ENCODE data around the gene MTG2. TPM values are rescaled to one million over a fixed set of nuclear protein-coding genes. Genes with fewer than 3 reads are reported as not detected.
A peak's percentile ranks its signal among the peaks of the same experiment; 100 is the strongest.

MTG2 gene
- total RNA-seq, 1 experiment from 2014 or later: 33.9 TPM

- Histone ChIP-seq H3K4me1 (ENCODE audit: insufficient read depth, low read length) (no peaks in the 10 kb centered on the region), H3K27ac (ENCODE audit: low read length) (no peak overlapping the region), H3K4me2 (ENCODE audit: low read length) (no peak overlapping the region), H2AFZ (ENCODE audit: low read length) (no peak overlapping the region), H3K36me3 (ENCODE audit: low read depth, low read length) (no peaks in the 10 kb centered on the region), H3K79me2 (ENCODE audit: low read length) (no peaks in the 10 kb centered on the region), H3K9ac (ENCODE audit: low read length) (no peak overlapping the region), H3K4me3 (ENCODE audit: low read length) (no peak overlapping the region), H3F3A (ENCODE audit: low read length, unreplicated experiment) (no peaks in the 10 kb centered on the region), H3K9me2 (replicated peaks; ENCODE audit: low read length) (no peaks in the 10 kb centered on the region), H4K20me1 (ENCODE audit: low read length) (no peaks in the 10 kb centered on the region), H3K27me3 (ENCODE audit: low read length) (peaks cover 34% of the 10 kb centered on the region), H3K9me3 (ENCODE audit: low read length) (no peaks in the 10 kb centered on the region)
- POLR2A ChIA-PET (ENCODE audit: unreplicated experiment): no interaction called here
- no TSS peak for BruUV-seq (replicated peaks)
- intact Hi-C loops (cut with micrococcal nuclease): no loop called here
- ATAC-seq (no peak; the same call in 1 of the 2 replicates), DNase-seq (no peak)
- CTCF ChIA-PET: no interaction called here
- TF ChIP-seq CTCF (conservative IDR thresholded peaks at IDR 0.05; ENCODE audit: low read depth, low read length) (no peak), EZH2phosphoT487 (IDR thresholded peaks at IDR 0.05; ENCODE audit: borderline replicate concordance, low read length) (no peak), EZH2 (IDR thresholded peaks at IDR 0.05; ENCODE audit: low read length, unreplicated experiment) (no peak)
Measured at GRCh38 chr20:62219101-62219991, 36.5 kb downstream of the MTG2 start.

DNA sequence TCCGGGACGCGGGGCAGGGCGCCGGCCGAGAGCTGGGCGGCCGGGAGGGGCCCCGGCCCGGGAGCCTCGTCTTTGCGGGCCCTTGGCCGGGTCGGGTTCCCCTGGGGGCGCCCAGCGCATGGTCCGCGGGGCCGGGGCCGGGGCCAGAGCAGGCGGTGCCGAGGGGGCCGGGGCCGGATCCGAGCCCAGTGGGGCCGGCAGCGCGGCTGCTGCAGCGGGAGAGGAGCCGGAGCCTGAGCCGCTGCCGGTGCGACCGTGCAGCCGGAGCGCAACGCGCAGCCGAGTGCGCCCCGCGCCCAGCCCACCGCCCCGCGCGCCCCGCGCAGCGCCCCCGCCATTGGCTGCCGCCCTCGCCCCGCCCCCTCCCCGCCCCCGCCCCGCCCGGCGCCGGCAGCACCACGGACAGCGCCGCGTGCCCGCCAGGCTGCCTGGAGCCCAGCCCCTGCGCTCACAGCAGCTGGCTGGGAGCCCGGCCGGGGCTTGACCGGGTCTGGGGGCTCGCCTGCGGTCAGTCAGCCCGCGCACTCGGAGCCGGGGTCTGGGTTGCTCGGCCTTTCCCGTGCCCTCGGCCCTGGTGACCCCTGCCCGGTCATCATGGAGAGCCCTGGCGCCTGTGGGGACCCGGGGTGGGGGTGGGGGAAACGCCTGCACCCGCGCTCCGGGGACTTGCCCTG lies 37.3 kb downstream of the MTG2 start, which contains the start of gene HRH3:
TSS of gene HRH3 (minus strand) at position 287 of the 674 bp plus-strand sequence. CDS start 308 bp downstream, outside the sequence.
- H3K4me3 ChIP-seq (ENCODE audit: low read length): no peak within 1 kb of the TSS
- no TSS peak for BruUV-seq (replicated peaks)
- POLR2A ChIA-PET (ENCODE audit: unreplicated experiment): no interaction called here

GRCh38 chr20:62220666-62221568 lies 38.1 kb downstream of the MTG2 start:
- Histone ChIP-seq H3K27ac (ENCODE audit: low read length) (no peak overlapping the region), H3K4me3 (ENCODE audit: low read length) (no peak overlapping the region), H2AFZ (ENCODE audit: low read length) (no peak overlapping the region), H3K9ac (ENCODE audit: low read length) (no peak overlapping the region), H3F3A (ENCODE audit: low read length, unreplicated experiment) (no peaks in the 10 kb centered on the region), H3K4me2 (ENCODE audit: low read length) (no peak overlapping the region), H3K27me3 (ENCODE audit: low read length) (peaks cover 28% of the 10 kb centered on the region), H3K79me2 (ENCODE audit: low read length) (no peaks in the 10 kb centered on the region), H3K9me3 (ENCODE audit: low read length) (no peaks in the 10 kb centered on the region), H3K4me1 (ENCODE audit: insufficient read depth, low read length) (no peaks in the 10 kb centered on the region), H3K36me3 (ENCODE audit: low read depth, low read length) (no peaks in the 10 kb centered on the region), H4K20me1 (ENCODE audit: low read length) (no peaks in the 10 kb centered on the region), H3K9me2 (replicated peaks; ENCODE audit: low read length) (no peaks in the 10 kb centered on the region)
- TF ChIP-seq EZH2phosphoT487 (IDR thresholded peaks at IDR 0.05; ENCODE audit: borderline replicate concordance, low read length): no peak
- TF ChIP-seq CTCF (conservative IDR thresholded peaks at IDR 0.05; ENCODE audit: low read depth, low read length): no peak
- TF ChIP-seq EZH2 (IDR thresholded peaks at IDR 0.05; ENCODE audit: low read length, unreplicated experiment): no peak
- BruUV-seq (replicated peaks): no TSS peak
- ChIA-PET POLR2A (ENCODE audit: unreplicated experiment) (no interaction called here), CTCF (no interaction called here)
- intact Hi-C loops (cut with micrococcal nuclease): no loop called here
- ATAC-seq (no peak), DNase-seq (no peak)

More for the DNA sequence above, 37.3 kb downstream of the MTG2 start, which contains the start of gene HRH3:
- no peaks in the 10 kb centered on the region for H3K9me3 ChIP-seq (ENCODE audit: low read length)
- DNase-seq (no peak), ATAC-seq (peak; percentile 54)
- no peak within 1 kb of the TSS for H3K27ac ChIP-seq (ENCODE audit: low read length)
- H3K36me3 ChIP-seq (ENCODE audit: low read depth, low read length): no peaks in the 10 kb centered on the region
- TF ChIP-seq EZH2 (IDR thresholded peaks at IDR 0.05; ENCODE audit: low read length, unreplicated experiment): no peak
- no peak within 1 kb of the TSS for H3K9ac ChIP-seq (ENCODE audit: low read length)
- intact Hi-C loops (cut with micrococcal nuclease): no loop called here
- H3K4me1 ChIP-seq (ENCODE audit: insufficient read depth, low read length): no peaks in the 10 kb centered on the region
- no peak within 1 kb of the TSS for H3K4me2 ChIP-seq (ENCODE audit: low read length)
- H3K27me3 ChIP-seq (ENCODE audit: low read length): peaks cover 30% of the 10 kb centered on the region
- no peaks in the 10 kb centered on the region for H3K9me2 ChIP-seq (replicated peaks; ENCODE audit: low read length)
- no peaks in the 10 kb centered on the region for H3K79me2 ChIP-seq (ENCODE audit: low read length)
- no peaks in the 10 kb centered on the region for H3F3A ChIP-seq (ENCODE audit: low read length, unreplicated experiment)
- no peaks in the 10 kb centered on the region for H4K20me1 ChIP-seq (ENCODE audit: low read length)
- no peak within 1 kb of the TSS for H2AFZ ChIP-seq (ENCODE audit: low read length)
- CTCF ChIA-PET: no interaction called here

Measured in PC-3 (cell line).